HG03039 (cell line): ENCODE data around the gene TRIM14.
A peak's percentile ranks its signal among the peaks of the same experiment; 100 is the strongest.
"Not testable (repeated sequence)": the region's sequence is repeated elsewhere in the genome, so short reads cannot be mapped to it uniquely, and the experiment has no call there.

Experiments
- ATAC-seq: cut with Tn5 transposase; IDR thresholded peaks from one replicate; pipeline ENCODE4 v1.9.1; 2021; ENCODE audit warnings: mild to moderate bottlenecking, moderate library complexity; ENCODE audit not compliant: unreplicated experiment

Gene TRIM14

DNA sequence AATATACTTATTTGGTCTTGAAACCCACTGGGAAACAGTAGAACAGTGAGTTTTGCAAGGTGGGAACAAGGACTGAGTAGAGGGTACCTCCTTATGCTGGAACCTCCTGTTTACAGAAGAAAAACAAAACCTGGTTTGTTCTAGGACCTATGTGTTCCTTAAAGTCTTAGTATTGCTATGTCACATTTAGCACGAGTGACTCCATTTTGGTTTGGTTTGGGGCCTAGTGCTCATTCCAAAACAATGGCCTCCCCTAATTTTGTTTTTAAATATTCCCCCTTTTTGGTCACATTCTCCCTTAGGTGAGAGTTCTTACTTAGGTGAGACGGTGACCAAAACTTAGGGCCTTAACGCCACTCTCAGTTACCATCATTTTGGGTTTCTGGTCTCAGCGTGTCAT lies 68.7 kb downstream of the TRIM14 start:
- ATAC-seq = no peak

DNA sequence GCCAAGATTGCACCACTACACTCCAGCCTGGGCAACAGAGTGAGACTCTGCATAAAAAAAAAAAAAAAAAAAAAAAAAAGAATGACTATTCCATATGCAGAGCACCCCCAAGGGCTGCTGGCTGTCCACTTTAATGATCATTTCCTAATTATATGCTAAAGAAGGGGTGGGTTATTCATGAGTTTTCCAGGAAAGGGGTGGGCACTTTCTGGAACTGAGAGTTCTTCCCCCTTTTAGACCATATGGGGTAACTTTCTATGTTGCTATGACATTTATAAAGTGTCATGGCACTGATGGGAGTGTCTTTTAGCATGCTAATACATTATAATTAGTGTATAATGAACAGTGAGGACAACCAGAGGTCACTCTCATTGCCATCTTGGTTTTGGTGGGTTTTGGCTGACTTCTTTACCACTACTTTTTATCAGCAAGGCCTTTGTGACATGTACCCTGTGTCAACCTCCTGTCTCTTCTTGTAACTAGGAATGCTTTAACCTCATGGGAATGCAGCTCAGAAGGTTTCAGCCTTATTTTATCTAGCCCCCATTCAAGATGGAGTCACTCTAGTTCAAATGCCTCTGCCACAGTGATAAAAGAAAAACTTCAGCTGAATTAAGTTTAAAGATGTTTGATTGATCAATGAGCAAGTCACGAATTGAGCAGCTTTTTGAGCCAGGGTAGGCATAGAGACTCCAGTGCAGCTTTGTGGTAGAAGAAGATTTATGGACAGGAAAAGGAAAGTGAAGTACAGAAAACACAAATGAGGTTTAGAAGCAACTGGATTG lies 69.5 kb downstream of the TRIM14 start:
- no peak for ATAC-seq

DNA sequence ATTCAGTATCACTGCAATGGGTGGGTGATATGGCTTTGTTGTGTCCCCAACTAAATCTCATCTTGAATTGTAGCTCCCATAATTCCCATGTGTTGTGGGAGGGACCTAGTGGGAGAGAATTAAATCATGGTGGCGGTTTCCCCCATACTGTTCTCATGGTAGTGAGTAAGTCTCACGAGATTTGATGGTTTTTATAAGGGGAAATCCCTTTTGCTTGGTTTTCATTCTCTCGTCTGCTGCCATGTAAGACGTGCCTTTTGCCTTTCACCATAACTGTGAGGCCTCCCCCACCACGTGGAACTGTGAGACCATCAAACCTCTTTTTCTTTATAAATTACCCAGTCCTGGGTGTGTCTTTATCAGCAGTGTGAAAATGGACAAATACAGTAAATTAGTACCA lies 72.0 kb downstream of the TRIM14 start:
- ATAC-seq = no peak

DNA sequence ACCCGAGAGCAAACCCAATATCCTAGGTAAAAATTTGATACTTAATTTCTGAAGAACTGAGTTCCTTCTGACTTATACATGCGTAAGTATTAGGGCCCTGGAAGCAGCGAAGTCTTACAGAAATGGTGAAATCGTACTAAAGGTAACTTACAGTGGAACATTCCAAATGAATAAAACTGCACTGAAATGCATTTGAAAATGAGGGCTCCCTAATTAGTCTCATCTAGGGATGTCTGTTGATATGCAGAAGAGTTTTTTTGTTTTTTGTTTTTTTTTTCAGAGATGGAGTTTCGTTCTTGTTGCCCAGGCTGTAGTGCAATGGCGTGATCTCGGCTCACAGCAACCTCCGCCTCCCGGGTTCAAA lies 72.9 kb downstream of the TRIM14 start:
- ATAC-seq = no peak

DNA sequence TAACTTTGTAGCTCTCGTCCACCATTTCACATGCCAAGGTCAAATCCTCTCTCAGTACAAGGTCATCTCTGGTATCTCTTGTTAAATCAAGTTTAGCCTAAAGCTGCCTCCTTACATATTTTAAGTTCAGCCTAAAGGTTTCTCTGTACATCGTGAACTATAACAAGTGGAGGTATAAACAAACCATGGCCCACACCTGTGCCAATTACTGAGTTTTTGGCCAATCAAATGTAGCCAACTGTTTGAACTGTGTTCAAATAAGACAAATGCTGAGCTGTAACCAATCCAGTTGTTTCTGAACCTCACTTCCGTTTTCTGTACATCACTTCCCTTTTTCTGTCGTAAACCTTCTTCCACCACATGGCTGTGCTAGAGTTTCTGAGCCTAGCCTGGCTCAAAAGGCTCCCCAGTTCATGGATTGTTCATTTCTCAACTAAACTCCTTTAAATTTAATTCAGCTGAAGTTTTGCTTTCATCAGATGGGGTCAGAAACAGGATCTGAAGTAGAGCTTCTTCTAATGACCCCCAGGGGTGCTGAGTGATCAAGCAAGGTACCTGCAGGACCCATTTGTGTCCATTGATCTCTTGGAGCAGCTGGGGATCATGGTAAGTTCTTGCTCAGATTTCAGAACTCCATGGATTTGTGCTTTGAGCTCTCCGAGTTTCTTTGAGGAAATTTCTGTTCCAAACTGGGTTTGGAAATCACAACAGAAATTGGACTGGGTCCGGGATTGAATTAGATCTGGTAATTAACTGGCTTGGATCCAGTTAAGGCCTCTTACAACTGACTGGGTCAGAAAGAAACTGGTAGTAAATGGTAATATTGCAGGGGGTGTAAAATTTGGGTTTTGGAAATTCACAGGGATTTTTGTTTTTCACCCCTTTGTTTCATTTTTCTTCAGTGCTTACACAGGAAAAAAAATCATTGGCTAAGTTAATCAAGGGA lies 73.5 kb downstream of the TRIM14 start:
- no peak for ATAC-seq

DNA sequence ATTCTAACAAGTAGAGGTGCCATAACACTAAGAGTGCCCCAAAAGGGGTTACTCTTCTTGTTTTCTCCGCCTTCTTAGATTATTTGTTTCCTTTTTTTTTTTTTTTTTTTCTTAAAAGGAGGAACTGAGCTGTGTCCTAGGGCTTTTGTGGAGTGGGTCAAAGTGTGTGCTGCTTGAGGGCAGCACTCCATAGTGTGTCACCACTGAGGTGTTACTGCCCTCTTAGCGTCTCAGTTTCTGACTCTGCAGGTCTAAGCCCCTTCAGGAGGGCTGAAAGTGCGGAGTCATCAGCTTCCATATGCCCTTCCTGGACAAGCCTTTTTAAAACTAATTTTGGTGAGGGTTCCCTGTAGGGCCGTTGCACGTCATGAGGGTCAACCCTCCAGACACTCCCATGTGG lies 75.1 kb downstream of the TRIM14 start:
- ATAC-seq = no peak

DNA sequence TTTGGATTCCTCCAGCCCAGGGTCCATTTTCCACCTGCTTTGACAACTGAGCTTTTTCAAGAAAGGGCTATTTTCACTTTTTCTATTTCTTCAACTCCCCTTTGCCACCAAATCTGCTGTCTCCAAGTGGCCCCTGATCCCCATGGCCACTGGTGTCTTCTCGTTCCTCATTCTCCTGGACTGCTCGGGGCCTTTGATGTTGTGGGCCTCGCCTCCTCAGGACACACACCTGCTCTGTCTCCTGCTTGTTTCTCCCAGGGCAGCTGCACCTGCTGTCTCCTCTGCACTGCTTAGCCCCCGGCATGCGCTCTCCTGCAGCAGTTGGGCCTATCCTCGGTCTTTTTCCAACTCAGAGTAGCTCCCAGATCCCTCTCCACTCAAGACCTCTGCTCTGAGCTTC lies 78.8 kb downstream of the TRIM14 start:
- no peak for ATAC-seq

DNA sequence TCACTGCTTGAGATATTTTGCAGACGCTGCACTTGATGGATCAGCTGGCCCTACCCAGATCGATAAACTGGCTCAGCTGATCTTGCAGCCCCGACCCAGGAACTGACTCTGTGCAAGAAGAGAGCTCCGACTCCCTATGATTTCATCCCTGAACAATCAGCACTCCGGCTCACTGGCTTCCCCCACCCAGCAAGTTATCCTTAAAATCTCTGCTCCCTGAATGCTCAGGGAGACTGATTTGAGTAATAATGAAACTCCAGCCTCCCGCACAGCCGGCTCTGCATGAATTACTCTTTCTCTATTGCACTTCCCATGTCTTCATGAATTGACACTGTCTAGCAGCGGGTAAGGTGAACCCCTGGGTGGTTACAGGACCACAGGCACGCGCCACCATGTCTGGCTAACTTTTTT lies 79.4 kb downstream of the TRIM14 start:
- no peak for ATAC-seq

DNA sequence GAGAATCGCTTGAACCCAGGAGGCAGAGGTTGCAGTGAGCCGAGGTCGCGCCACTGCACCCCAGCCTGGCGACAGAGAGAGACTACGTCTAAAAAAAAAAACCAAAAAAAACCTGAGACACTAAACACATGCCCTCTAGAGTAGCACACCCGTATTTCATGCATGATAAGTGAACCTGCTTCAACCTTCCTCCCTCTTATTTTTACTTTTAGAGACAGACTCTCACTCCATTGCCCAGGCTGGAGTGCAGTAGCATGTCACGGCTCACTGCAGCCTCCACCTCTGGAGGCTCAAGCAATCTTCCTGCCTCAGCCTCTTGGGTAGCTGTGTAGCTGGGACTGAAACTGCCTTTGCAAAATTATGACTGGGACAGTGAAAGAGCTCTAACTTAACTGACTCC lies 80.1 kb downstream of the TRIM14 start:
- ATAC-seq = no peak

DNA sequence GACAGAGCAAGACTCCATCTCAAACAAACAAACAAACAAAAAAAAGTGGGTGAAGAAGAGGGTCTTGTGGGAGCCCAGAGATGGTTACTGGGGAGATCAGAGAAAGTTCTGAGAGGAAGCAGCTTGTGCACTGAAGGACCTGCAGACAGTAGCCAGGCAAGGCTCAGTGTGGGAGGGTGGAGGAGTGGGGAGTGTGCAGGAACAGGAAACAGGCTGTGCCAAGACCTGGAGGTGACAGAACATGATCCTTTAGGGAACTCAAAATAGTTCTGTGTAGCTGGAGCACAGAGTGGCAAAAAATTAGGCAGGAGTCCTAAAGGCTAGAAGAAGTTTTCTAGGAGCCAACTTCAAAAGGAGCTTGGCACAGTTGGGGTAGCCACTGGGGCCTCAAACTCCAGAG lies 81.7 kb downstream of the TRIM14 start:
- no peak for ATAC-seq

DNA sequence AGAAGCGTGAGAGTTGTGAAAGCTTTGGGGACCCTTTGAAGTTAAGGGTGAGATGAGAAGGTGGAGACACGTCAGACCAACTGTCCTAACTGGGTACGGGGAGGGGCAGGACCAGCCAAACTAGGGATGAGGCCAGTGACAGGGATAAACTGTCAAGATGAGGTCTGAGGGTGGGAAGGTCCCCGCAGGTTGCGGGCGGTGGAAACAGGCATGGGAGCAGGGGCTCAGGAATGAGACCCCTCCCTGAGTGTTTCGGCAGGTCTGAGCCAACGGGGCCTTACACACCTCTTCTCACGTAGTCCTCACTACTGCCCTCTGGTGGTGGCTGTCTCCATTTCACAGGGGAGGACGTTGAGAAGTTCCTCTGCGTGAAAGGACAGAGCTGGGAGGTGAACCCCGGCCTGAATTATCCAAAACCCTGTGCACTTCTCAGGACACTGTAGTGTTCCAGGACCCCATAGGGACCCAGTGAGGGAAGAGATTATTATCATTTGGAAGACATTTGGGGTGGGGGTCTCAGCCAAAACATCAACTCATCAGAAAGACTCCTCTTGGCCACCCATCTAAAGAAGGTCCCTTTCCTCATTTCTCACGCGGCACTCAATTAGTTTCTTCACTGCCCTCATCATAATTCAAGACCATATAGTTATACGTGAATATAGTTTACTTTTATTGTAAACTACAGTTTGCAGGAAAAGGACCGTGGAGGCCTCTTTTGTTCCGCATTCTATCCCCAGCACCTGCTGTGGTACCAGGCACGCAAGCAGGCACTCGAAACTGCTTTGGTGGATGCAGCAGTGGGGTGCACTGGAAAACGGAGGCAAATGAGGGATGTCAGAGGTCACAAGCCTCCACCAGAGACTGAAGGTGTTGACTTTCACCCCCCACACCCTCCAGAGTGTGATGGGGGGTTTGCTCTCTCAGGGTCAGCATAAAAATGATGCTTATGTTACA lies 84.2 kb downstream of the TRIM14 start:
- peak; percentile 44 for ATAC-seq

DNA sequence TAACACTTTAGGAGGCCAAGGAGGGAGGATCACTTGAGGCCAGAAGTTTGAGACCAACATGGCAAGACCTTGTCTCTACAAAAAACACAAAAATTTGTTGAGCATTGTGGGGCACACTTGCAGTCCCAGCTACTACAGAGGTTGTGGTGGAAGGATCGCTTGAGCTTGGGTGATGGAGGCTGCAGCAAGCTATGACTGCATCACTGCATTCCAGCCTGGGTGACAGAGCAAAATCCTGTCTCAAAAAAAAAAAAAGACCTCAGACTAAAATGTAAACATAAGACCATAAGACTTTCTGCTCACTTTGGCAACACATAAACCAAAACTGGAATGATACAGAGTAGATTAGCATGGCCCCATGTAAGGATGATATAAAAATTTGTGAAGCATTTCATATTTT lies 87.1 kb downstream of the TRIM14 start:
- ATAC-seq = no peak

DNA sequence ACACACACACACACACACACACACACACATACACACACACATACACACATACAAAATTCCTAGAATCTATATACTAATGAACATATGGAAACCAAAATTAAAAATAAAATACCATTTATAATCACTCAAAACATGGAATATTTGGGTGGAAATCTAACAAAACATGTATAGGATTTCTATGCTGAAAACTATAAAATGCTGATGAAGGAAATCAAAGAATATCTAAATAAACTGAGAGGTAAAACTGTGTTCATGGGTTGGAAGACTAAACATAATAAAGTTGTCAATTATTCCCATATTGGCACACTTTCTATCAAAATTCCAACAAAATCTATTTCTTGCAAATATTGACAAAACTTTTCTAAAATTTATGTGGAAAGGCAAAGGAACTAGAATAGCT lies 87.9 kb downstream of the TRIM14 start:
- no peak for ATAC-seq

DNA sequence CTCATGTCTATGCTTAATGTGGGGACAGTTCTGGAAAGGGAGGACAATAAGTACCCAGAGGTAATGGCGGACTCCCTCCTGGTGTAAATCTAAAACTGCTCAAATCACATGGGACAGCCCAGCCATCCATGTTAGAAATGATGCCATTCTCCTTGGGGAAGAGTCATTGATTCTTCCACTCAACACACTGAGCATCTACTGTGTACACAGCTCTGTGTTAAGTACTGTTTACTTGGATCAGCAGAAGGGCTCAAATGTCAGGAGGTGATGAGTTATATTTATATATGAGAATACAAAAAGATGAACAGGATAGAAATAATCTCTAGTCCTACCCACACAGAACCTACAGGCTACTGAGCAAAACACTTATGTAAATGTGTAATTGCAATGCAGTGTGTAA lies 94.3 kb downstream of the TRIM14 start:
- no peak for ATAC-seq

DNA sequence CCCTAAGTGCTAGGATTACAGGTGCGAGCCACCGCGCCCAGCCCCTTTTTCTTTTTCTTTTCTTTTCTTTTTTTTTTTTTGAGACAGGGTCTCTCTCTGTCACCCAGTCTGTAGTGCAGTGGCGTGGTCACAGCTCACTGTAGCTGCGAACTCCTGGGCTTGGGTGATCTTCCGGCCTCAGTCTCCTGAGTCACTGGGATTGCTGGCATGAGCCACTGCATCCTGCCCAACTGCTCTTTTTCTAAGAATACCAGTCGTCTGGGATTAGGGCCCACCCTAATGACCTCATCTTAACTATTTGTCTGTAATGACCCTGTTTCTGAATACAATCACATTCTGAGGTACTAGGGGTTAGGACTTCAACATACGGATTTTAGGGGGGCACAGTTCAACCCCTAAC lies 96.6 kb downstream of the TRIM14 start:
- ATAC-seq = no peak

DNA sequence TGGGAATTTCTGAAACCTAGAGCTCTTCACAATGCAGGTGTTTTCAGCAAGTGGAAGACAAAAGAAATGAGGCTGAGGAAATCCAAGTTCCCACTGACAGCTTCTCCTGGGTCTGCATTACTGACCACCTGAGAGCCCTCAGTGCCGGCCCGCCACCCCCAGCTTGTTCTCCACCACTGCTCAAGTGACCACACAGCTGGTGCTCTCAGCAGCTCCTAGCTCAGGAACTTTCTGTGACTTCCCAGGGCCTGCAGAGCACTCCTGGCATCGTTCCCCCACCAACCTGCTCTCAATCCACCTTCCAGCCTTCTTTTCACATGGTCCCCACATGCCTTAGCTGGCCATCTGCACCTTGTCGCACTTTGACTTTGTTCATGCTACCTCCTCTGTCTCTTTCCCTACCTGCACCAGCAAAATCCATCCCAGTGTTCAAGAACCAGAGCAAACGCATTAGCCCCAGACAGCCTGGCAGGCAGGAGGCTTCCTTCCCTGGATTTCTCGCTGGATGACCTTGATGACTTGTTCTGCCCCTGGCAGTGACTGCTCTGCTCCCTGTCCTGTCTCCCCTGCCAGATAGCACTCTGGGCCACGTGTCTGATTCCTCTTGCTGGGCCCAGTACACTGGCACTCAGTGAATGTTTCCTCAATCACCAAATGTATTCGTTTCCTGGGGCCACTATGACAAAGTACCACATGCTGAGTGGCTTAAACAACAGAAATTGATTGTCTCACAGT lies 97.5 kb downstream of the TRIM14 start:
- ATAC-seq = no peak

DNA sequence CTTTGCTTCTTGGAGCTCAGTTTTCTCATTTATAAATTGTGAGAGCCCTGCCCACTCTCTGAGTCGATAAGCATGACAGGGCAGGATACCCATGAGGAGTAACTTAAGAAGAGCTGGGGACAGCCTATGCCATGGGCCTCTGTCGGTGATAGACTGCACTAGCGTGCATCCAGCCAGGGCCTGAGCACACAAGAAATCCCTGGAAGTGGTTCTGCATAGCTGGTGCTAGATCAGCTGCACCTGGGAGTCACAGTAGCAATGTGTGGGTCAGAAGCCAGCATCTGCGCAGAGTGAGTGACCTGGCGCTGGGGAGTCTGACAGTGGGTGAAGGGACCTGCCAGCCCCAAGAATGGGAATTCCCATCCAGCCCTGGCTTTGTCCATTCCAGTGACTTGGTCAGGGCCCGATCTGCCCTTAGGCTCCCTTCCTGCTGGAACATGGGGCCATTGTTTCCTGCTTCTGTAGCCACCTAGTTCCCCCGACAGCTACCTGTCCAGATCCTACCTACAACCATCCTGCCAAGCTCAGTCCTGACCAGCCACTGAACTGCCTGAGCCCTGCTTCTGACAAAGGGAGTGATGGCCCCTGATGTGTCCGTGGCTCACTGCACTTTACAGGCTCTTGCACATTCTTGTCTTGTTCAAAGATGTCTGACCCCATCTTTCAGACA lies 98.4 kb downstream of the TRIM14 start:
- ATAC-seq = no peak

DNA sequence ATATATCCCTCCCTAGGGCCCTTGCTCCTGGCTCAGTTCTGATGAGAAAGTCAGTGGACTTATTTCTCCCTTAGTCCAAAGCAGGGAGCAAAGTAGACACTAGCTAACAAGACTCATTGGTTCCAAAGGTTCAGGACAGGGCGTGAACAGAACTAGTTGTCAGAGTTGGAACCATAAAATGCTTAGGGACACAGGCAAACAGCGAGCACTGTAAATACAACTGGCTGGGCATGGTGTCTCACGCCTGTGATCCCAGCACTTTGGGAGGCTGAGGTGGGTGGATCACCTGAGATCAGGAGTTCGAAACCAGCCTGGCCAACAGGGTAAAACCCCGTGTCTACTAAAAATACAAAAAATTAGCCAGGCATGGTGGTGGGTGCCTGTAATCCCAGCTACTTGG lies 99.2 kb downstream of the TRIM14 start:
- not testable (repeated sequence) for ATAC-seq
